ENCODE measurements around the gene GALR3. TPM values are rescaled to one million over a fixed set of nuclear protein-coding genes. Genes with fewer than 3 reads are reported as not detected.
A peak's percentile ranks its signal among the peaks of the same experiment; 100 is the strongest.

The GALR3 gene
- total RNA-seq, 1 experiment from 2014 or later: not detected

DNA sequence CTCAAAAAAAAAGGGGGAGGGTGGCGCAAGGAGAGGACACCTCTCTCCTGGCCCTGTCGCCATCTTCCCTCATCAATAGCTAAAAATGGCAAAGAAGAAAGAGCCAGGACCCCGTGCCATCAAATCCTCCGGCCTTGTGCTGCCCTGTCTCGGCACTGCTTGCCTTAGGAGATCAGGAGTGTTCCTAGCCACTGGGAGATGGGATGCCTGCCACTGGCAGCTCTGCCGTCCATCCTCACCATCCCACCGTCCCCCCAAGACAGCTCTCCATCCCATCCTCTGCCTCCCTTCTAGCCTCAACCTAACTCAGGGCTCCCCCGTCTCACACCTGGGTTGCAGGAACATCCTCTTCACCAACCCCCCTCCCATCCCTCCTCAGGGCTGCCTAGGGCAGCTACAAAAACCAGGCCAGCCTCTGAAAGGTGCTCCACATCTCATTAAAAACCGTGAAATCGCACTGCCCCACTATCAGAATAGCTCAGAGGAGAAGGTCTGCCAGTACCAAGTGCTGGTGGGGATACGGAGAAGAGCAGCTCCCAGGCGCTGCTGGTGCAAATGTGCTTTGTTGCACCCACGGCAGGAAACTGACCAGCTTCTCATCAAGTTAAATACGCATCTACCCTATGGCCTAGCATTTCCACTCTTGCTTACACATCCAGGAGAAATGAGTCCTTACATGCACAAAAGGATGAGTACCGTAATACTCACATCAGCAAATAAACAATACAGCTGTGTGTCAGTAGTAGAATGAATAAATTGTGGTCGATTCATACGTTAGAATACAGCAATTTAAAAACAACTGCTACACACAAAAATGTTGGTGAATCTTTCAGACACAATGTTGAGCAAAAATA is 47.2 kb upstream of the GALR3 start:
- Histone ChIP-seq H3K27me3 (ENCODE audit: control insufficient read depth, insufficient read depth, low read length) (no peaks in the 10 kb centered on the region), H3K4me1 (ENCODE audit: control insufficient read depth, insufficient read depth, low read length) (peaks cover 7% of the 10 kb centered on the region), H3K4me3 (ENCODE audit: low read depth in 2 of 2, low read length in 2 of 2) (no peak overlapping the region), H3K9me3 (ENCODE audit: control insufficient read depth, insufficient read depth, low read depth, low read length) (no peaks in the 10 kb centered on the region), H3K36me3 (ENCODE audit: control insufficient read depth, insufficient read depth, low read length) (no peaks in the 10 kb centered on the region), H3K27ac (ENCODE audit: low read length) (no peak overlapping the region)
- BruUV-seq (replicated peaks): TSS peak; percentile 12
- CTCF ChIA-PET: no interaction called here
- in situ Hi-C loops (cut with HindIII; ENCODE audit: low pct_unique_long_range_greater_than_20kb, low sequenced_read_pairs) (no loop called here), intact Hi-C loops (cut with micrococcal nuclease; ENCODE audit: unreplicated experiment) (no loop called here)
- no peak for TF ChIP-seq TCF7L2 (IDR thresholded peaks at IDR 0.05; ENCODE audit: low read depth, low read length)
- no peak for TF ChIP-seq POLR2AphosphoS5 (IDR thresholded peaks at IDR 0.05; ENCODE audit: low read depth, low read length)
- TF ChIP-seq, protein P1, sequence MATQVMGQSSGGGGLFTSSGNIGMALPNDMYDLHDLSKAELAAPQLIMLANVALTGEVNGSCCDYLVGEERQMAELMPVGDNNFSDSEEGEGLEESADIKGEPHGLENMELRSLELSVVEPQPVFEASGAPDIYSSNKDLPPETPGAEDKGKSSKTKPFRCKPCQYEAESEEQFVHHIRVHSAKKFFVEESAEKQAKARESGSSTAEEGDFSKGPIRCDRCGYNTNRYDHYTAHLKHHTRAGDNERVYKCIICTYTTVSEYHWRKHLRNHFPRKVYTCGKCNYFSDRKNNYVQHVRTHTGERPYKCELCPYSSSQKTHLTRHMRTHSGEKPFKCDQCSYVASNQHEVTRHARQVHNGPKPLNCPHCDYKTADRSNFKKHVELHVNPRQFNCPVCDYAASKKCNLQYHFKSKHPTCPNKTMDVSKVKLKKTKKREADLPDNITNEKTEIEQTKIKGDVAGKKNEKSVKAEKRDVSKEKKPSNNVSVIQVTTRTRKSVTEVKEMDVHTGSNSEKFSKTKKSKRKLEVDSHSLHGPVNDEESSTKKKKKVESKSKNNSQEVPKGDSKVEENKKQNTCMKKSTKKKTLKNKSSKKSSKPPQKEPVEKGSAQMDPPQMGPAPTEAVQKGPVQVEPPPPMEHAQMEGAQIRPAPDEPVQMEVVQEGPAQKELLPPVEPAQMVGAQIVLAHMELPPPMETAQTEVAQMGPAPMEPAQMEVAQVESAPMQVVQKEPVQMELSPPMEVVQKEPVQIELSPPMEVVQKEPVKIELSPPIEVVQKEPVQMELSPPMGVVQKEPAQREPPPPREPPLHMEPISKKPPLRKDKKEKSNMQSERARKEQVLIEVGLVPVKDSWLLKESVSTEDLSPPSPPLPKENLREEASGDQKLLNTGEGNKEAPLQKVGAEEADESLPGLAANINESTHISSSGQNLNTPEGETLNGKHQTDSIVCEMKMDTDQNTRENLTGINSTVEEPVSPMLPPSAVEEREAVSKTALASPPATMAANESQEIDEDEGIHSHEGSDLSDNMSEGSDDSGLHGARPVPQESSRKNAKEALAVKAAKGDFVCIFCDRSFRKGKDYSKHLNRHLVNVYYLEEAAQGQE (IDR thresholded peaks at IDR 0.05; ENCODE audit: insufficient read depth in 1 of 2, low read depth in 2 of 2, low read length in 1 of 2): no peak
- no peak for TF ChIP-seq SIN3A (IDR thresholded peaks at IDR 0.05; ENCODE audit: borderline replicate concordance, insufficient read depth, low read depth, low read length)
- TF ChIP-seq, protein P2, sequence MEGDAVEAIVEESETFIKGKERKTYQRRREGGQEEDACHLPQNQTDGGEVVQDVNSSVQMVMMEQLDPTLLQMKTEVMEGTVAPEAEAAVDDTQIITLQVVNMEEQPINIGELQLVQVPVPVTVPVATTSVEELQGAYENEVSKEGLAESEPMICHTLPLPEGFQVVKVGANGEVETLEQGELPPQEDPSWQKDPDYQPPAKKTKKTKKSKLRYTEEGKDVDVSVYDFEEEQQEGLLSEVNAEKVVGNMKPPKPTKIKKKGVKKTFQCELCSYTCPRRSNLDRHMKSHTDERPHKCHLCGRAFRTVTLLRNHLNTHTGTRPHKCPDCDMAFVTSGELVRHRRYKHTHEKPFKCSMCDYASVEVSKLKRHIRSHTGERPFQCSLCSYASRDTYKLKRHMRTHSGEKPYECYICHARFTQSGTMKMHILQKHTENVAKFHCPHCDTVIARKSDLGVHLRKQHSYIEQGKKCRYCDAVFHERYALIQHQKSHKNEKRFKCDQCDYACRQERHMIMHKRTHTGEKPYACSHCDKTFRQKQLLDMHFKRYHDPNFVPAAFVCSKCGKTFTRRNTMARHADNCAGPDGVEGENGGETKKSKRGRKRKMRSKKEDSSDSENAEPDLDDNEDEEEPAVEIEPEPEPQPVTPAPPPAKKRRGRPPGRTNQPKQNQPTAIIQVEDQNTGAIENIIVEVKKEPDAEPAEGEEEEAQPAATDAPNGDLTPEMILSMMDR (IDR thresholded peaks at IDR 0.05): no peak
- no peak for DNase-seq (ENCODE audit: low read depth, low spot score)
- POLR2A ChIA-PET: interaction anchor here (0.5 to 0.6 kb wide), 2 partner anchors 163 to 1246 kb away, joined by 8 to 10 read pairs; no protein-coding TSS in a partner anchor
- peak; percentile 29 for ATAC-seq

DNA sequence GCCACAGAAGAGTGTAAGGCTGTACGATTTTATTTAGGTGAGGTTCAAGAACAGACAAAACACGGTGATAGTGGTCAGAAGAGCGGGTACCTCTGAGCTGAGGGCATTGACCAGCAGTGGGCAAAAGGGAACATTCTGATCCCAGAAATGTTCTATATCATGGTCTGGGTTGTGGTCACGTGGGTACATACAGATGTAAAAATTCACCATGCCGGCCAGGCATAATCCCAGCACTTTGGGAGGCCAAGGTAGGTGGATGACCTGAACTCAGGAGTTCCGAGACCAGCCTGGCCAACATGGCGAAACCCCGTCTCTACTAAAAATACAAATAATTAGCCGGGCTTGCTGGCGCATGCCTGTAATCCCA is 46.6 kb upstream of the GALR3 start:
- POLR2A ChIA-PET: interaction anchor here (0.6 kb wide), 1 partner anchor 163 kb away, joined by 10 read pairs; no protein-coding TSS in a partner anchor
- CTCF ChIA-PET: no interaction called here

More for the DNA sequence above, 46.6 kb upstream of the GALR3 start:
- intact Hi-C loops (cut with micrococcal nuclease; ENCODE audit: unreplicated experiment): no loop called here
- in situ Hi-C loops (cut with HindIII; ENCODE audit: low pct_unique_long_range_greater_than_20kb, low sequenced_read_pairs): no loop called here
- ATAC-seq (no peak), DNase-seq (ENCODE audit: low read depth, low spot score) (no peak)
- no TSS peak for BruUV-seq (replicated peaks)
- Histone ChIP-seq H3K27me3 (ENCODE audit: control insufficient read depth, insufficient read depth, low read length) (no peaks in the 10 kb centered on the region), H3K27ac (ENCODE audit: low read length) (no peak overlapping the region), H3K4me1 (ENCODE audit: control insufficient read depth, insufficient read depth, low read length) (peaks cover 7% of the 10 kb centered on the region), H3K36me3 (ENCODE audit: control insufficient read depth, insufficient read depth, low read length) (no peaks in the 10 kb centered on the region), H3K9me3 (ENCODE audit: control insufficient read depth, insufficient read depth, low read depth, low read length) (no peaks in the 10 kb centered on the region), H3K4me3 (ENCODE audit: low read depth in 2 of 2, low read length in 2 of 2) (no peak overlapping the region)
- TF ChIP-seq, protein P1 (IDR thresholded peaks at IDR 0.05; ENCODE audit: insufficient read depth in 1 of 2, low read depth in 2 of 2, low read length in 1 of 2): no peak
- no peak for TF ChIP-seq TCF7L2 (IDR thresholded peaks at IDR 0.05; ENCODE audit: low read depth, low read length)
- TF ChIP-seq, protein P2 (IDR thresholded peaks at IDR 0.05): no peak
- no peak for TF ChIP-seq POLR2AphosphoS5 (IDR thresholded peaks at IDR 0.05; ENCODE audit: low read depth, low read length)
- no peak for TF ChIP-seq SIN3A (IDR thresholded peaks at IDR 0.05; ENCODE audit: borderline replicate concordance, insufficient read depth, low read depth, low read length)

Data from Panc1 (cell line).